HG03039 (cell line): ENCODE measurements around the gene TRAF3IP1.
A peak's percentile ranks its signal among the peaks of the same experiment; 100 is the strongest.

ENCODE experiments used
- ATAC-seq: cut with Tn5 transposase; IDR thresholded peaks from one replicate; pipeline ENCODE4 v1.9.1; 2021; ENCODE audit warnings: mild to moderate bottlenecking, moderate library complexity; ENCODE audit not compliant: unreplicated experiment

Gene TRAF3IP1

GRCh38 chr2:238423561-238424312, 103.4 kb downstream of the TRAF3IP1 start:
- no peak for ATAC-seq

- no peak for ATAC-seq
Observed at GRCh38 chr2:238424313-238424700, 104.0 kb downstream of the TRAF3IP1 start.

- ATAC-seq: no peak
Observed at GRCh38 chr2:238425505-238425978, 105.2 kb downstream of the TRAF3IP1 start.

- no peak for ATAC-seq
Observed at GRCh38 chr2:238425979-238426567, 105.8 kb downstream of the TRAF3IP1 start.

GRCh38 chr2:238426568-238427434, 106.5 kb downstream of the TRAF3IP1 start, which contains the start of gene ASB1:
ASB1 (plus strand) TSS chr2:238426927; CDS start chr2:238427071, 144 bp downstream.
- ATAC-seq: peak; percentile 77

- ATAC-seq: peak; percentile 4
Observed at GRCh38 chr2:238427435-238428162, 107.3 kb downstream of the TRAF3IP1 start.

GRCh38 chr2:238428866-238429265, 108.5 kb downstream of the TRAF3IP1 start:
- no peak for ATAC-seq

GRCh38 chr2:238430781-238431180, 110.5 kb downstream of the TRAF3IP1 start:
- ATAC-seq: no peak

- no peak for ATAC-seq
Observed at GRCh38 chr2:238431456-238431855, 111.1 kb downstream of the TRAF3IP1 start.

- no peak for ATAC-seq
Observed at GRCh38 chr2:238433300-238433915, 113.1 kb downstream of the TRAF3IP1 start.

- ATAC-seq: no peak
Observed at GRCh38 chr2:238433941-238434845, 113.9 kb downstream of the TRAF3IP1 start.

- ATAC-seq: no peak
Observed at GRCh38 chr2:238434846-238435751, 114.8 kb downstream of the TRAF3IP1 start.

GRCh38 chr2:238435752-238436096, 115.4 kb downstream of the TRAF3IP1 start:
- ATAC-seq: no peak

GRCh38 chr2:238438856-238439849, 118.8 kb downstream of the TRAF3IP1 start:
- no peak for ATAC-seq

- ATAC-seq: no peak
Observed at GRCh38 chr2:238439917-238440316, 119.6 kb downstream of the TRAF3IP1 start.

GRCh38 chr2:238440331-238440730, 120.0 kb downstream of the TRAF3IP1 start:
- no peak for ATAC-seq

GRCh38 chr2:238440767-238441166, 120.4 kb downstream of the TRAF3IP1 start:
- no peak for ATAC-seq
